Fibroblast of mammary gland (primary cell): ENCODE results near the gene MAGI3.

Experiments used
- DNase-seq: peaks from one replicate; pipeline ENCODE4 v3.0.0-alpha.2; 2010; ENCODE audit warnings: low read depth
- H3K4me3 ChIP-seq: 2 replicates; pipeline ENCODE4 v1.5.1; 2011; ENCODE audit warnings: low read depth, mild to moderate bottlenecking, low read length, moderate library complexity; ENCODE audit not compliant: control insufficient read depth
- TF ChIP-seq, protein P1 (sequence below): conservative IDR thresholded peaks from 2 replicates; pipeline ENCODE4 v1.5.1; 2011; ENCODE audit warnings: low read depth, low read length, inconsistent platforms; ENCODE audit not compliant: control insufficient read depth, insufficient read depth

MAGI3 gene

DNA sequence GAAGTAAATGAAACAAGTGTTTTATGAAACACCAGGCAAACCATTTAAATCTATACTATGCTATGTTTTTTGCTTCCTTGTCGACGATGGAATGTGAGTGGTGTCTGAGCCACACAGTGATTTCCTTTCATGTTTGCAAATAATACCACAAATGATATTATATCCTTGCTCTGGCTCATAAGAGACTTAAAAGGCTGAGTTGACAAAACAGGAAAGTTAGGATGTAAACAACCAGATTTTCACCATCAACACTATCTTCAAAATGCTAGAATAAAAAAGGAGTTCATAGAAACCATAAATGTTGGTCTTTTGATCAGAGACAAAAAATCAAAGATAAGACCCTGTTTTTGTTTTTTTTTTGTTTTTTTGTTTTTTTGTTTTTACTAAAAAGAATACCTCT lies 17.8 kb upstream of the MAGI3 start:
- no peak for DNase-seq
- TF ChIP-seq, protein P1, sequence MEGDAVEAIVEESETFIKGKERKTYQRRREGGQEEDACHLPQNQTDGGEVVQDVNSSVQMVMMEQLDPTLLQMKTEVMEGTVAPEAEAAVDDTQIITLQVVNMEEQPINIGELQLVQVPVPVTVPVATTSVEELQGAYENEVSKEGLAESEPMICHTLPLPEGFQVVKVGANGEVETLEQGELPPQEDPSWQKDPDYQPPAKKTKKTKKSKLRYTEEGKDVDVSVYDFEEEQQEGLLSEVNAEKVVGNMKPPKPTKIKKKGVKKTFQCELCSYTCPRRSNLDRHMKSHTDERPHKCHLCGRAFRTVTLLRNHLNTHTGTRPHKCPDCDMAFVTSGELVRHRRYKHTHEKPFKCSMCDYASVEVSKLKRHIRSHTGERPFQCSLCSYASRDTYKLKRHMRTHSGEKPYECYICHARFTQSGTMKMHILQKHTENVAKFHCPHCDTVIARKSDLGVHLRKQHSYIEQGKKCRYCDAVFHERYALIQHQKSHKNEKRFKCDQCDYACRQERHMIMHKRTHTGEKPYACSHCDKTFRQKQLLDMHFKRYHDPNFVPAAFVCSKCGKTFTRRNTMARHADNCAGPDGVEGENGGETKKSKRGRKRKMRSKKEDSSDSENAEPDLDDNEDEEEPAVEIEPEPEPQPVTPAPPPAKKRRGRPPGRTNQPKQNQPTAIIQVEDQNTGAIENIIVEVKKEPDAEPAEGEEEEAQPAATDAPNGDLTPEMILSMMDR = no peak
- H3K4me3 ChIP-seq = no peak overlapping the region

DNA sequence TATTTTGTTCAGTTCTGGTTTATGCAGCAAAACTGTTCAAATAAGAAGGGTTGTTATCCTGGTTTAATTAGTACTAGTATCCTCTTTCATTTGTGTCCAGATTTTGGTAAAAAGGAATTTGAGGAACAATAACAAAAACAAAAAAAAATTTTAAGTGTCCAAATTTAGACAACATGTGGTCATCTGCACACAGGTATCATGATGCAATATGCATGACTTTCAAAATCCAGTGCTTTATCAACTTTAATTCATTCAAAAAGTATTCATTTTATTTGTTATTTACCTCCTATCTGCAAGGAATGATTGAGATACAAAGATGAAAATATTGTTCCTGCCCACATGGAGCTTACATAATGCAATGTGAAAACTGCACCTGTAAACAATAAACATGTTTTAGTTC lies 16.7 kb upstream of the MAGI3 start:
- no peak for DNase-seq
- H3K4me3 ChIP-seq = no peak overlapping the region
- TF ChIP-seq, protein P1 = no peak

DNA sequence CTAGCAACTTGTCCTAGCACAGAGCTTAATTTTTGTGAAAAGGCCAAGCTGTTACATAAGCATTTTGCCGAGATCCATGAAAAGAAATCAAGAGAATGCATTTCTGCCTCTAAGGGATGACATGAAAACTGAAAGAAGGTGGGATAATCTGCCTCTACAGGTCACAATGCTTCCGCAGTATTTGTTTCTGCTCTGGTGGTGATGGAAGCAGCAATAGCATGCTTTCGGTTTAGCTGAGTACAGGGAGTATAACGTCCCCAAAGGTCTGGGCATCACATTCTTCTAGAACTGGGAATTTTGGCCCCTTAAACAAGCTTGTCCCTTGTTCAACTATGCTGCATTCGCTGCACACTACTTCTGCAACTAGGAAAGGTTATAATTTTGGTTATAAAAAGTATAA lies 14.4 kb upstream of the MAGI3 start:
- TF ChIP-seq, protein P1 = no peak
- no peak overlapping the region for H3K4me3 ChIP-seq
- DNase-seq = no peak

DNA sequence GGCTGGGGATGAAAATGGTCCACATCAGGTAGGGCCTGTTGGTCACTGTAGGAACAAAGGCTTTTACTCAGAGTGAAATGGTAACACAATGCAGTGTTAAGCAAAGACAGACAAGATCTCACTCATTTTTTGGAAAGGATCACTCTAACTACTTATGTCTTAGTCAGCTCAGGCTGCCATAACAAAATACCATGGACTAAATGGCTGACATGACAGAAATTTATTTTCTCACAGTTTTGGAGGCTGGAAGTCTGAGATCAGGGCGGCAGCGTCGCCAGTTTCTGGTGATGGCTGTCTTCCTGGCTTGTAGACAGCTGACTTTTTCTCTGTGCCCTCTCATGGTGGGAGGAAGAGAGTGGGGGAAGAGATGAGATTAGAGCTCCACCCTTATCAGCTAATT lies 10.2 kb upstream of the MAGI3 start:
- TF ChIP-seq, protein P1 = no peak
- DNase-seq = no peak
- H3K4me3 ChIP-seq = no peak overlapping the region

DNA sequence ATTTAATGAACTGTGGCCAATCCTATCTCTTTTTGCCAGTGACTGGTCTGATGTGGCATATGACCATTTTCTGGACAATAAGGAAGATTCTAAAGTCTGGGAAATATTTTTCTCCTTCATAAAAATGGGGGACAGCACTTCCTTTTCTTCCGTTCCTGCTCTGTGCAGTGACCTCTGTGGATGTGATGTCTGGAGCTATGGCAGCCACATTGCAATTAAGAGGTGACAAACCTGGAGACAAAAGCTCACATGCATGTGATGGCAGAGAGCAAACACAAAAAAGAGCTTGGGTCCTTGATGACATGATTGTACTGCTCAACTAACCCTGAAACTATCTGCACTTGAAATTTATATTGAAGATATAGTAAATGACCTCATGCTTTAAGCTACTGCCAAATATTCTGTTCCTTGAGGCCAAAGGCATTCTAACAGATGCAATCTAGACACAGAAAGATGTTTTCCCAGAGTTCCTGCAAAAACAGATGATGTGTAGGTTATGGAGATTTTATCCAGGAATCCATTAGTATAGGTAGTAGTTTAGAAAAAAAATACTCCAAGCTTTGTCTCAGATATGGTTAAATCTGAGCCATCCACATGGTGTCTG lies 2.2 kb upstream of the MAGI3 start:
- no peak for DNase-seq
- H3K4me3 ChIP-seq = no peak overlapping the region
- TF ChIP-seq, protein P1 = no peak

DNA sequence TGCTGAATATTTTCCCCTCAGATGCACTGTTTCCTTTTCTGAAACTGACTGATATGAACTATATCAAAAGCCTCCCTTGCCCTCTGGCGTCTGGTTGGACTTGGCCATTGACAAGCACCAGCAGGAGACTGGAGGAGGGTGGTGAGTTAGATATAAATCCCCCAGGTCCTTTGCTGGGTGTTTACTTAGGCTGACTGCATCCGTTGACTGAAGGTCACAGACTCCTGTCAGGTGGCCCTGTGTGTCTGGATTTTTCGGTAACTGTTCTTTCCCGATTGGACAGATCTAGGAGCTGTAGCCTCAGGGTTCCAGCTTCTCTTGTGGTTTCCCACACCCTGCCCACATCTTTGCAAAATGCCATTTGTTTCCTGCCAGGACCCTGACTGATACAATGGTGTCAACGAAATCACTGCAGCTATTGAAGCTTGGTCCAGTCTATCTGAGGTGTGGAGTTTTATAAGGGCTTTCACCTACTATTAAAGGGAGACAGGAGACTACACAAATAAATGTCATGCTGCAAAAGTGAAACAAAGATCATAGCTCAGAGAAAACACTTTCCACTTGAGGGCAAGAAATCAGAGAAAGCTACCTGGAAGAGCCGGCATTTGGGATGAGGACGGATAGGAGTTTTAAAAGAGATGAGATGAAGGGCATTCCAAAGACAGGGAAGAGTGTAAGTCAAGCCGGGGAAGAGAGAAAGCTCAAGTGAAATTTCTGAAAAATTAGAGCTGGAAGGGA lies 1.5 kb upstream of the MAGI3 start:
- TF ChIP-seq, protein P1 = no peak
- no peak for DNase-seq
- peak overlapping the region; percentile 65 for H3K4me3 ChIP-seq
